ENCODE data around the gene OR5B21. TPM values are rescaled to one million over a fixed set of nuclear protein-coding genes. Genes with fewer than 3 reads are reported as not detected.

Gene OR5B21
- total RNA-seq, 1 donor from 2014 or later, result 0.82 TPM

GRCh38 chr11:58494101-58494500 is 13.8 kb downstream of the OR5B21 start:
- intact Hi-C loops (cut with micrococcal nuclease), result no loop called here

- intact Hi-C loops (cut with micrococcal nuclease), result no loop called here
These were observed 14.2 kb downstream of the OR5B21 start for GRCh38 chr11:58493676-58494075.

- intact Hi-C loops (cut with micrococcal nuclease), result no loop called here
These were observed 17.1 kb downstream of the OR5B21 start for GRCh38 chr11:58490827-58491226.

- intact Hi-C loops (cut with micrococcal nuclease), result no loop called here
These were observed 20.7 kb downstream of the OR5B21 start for GRCh38 chr11:58487170-58487569.

- intact Hi-C loops (cut with micrococcal nuclease), result no loop called here
These were observed 21.9 kb downstream of the OR5B21 start for GRCh38 chr11:58485961-58486360.

- intact Hi-C loops (cut with micrococcal nuclease), result no loop called here
These were observed 36.0 kb downstream of the OR5B21 start for GRCh38 chr11:58471892-58472291.

GRCh38 chr11:58466293-58466692 is 41.6 kb downstream of the OR5B21 start:
- intact Hi-C loops (cut with micrococcal nuclease), result no loop called here

- intact Hi-C loops (cut with micrococcal nuclease), result no loop called here
These were observed 42.2 kb downstream of the OR5B21 start for GRCh38 chr11:58465690-58466089.

Other genes starting within 250 kb of the OR5B21 start
- gene OR10W1, start 239.8 kb downstream of the OR5B21 start, total RNA-seq, result not detected in 2 replicates
- gene OR5B17, start 149.0 kb downstream of the OR5B21 start, total RNA-seq, result not detected in 2 replicates
- gene OR5B3, start 101.2 kb downstream of the OR5B21 start, total RNA-seq, result not detected in 2 replicates
- gene OR5B2, start 80.0 kb downstream of the OR5B21 start, total RNA-seq, result not detected in 2 replicates
- not detected in 2 replicates for gene OR5B12, start 65.9 kb downstream of the OR5B21 start, total RNA-seq
- 137 and 141 TPM in 2 replicates for gene LPXN, start 67.8 kb upstream of the OR5B21 start, total RNA-seq
- gene ZFP91, start 71.0 kb upstream of the OR5B21 start, total RNA-seq, result 56.5 and 57.4 TPM in 2 replicates
- 3.6 and 4.6 TPM in 2 replicates for gene CNTF, start 114.6 kb upstream of the OR5B21 start, total RNA-seq
- not detected in 2 replicates for gene GLYAT, start 223.8 kb upstream of the OR5B21 start, total RNA-seq